ENCODE data around the gene CYBRD1. TPM values are rescaled to one million over a fixed set of nuclear protein-coding genes. Genes with fewer than 3 reads are reported as not detected.

Gene CYBRD1
- total and polyA plus RNA-seq, 2 donors (not counting 1 experiment from before 2014, with no cell fraction given) = 0.27 TPM; not detected in 1

DNA sequence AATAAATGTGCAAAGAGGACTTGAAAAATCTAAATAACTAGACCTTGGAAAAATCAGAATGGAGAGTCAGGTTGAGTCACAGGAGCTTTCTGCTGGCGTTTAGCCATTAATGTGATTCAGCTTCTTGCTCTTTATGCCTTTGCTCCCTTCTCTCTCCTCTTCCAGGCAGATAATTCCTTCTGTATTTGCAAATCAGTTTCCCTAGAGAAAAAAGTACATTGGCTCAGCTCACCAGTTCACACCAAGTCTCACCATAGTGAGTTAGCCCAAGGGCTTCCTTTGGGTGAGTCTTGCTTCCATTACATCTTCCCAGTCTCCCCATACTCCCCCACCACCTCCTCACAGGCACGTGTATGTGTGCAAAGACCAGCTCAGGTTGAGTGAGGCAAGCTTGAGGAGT lies 73.6 kb downstream of the CYBRD1 start:
- ChIA-PET CTCF (interaction anchor here (0.6 to 1.6 kb wide), 6 partner anchors 12 to 868 kb away, joined by 3 to 5 read pairs (median 4); no protein-coding TSS in a partner anchor), POLR2A (no interaction called here)
- no peaks in the 10 kb centered on the region for H4K20me1 ChIP-seq (ENCODE audit: control insufficient read depth, insufficient read depth, low read length, poor library complexity, severe bottlenecking)
- H3K27me3 ChIP-seq (replicated peaks in 1 of 4; ENCODE audit: control extremely low read depth in 1 of 4, control insufficient read depth in 3 of 4, insufficient read depth in 4 of 4, low read length in 3 of 4) = peaks cover 0 to 6% (median 3%) of the 10 kb centered on the region in 4 experiments
- intact Hi-C loops (cut with micrococcal nuclease) = loop anchor here (5.0 to 10.0 kb wide), 2 partner anchors 624 to 1339 kb away; no protein-coding TSS in a partner anchor
- Mint-ChIP-seq H3K27me3 (peaks cover 19% of the 10 kb centered on the region), H3K9me3 (ENCODE audit: insufficient read depth) (no peaks in the 10 kb centered on the region), H3K4me3 (no peak overlapping the region), H3K4me1 (peaks cover 1% of the 10 kb centered on the region), H3K27ac (no peak overlapping the region)
- H3K9me3 ChIP-seq (ENCODE audit: control extremely low read depth in 1 of 3, control insufficient read depth in 2 of 3, insufficient read depth in 1 of 3, low read length in 2 of 3) = peaks cover 0 to 5% (median 0%) of the 10 kb centered on the region in 3 donors
- TF ChIP-seq, protein P1, sequence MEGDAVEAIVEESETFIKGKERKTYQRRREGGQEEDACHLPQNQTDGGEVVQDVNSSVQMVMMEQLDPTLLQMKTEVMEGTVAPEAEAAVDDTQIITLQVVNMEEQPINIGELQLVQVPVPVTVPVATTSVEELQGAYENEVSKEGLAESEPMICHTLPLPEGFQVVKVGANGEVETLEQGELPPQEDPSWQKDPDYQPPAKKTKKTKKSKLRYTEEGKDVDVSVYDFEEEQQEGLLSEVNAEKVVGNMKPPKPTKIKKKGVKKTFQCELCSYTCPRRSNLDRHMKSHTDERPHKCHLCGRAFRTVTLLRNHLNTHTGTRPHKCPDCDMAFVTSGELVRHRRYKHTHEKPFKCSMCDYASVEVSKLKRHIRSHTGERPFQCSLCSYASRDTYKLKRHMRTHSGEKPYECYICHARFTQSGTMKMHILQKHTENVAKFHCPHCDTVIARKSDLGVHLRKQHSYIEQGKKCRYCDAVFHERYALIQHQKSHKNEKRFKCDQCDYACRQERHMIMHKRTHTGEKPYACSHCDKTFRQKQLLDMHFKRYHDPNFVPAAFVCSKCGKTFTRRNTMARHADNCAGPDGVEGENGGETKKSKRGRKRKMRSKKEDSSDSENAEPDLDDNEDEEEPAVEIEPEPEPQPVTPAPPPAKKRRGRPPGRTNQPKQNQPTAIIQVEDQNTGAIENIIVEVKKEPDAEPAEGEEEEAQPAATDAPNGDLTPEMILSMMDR (IDR thresholded peaks at IDR 0.05) = no peak
- no peak for TF ChIP-seq EZH2 (IDR thresholded peaks at IDR 0.05; ENCODE audit: borderline replicate concordance, insufficient read depth, low read depth, low read length, poor library complexity, severe bottlenecking)
- no peaks in the 10 kb centered on the region for H3K79me2 ChIP-seq (ENCODE audit: control insufficient read depth, insufficient read depth, low read length)
- no CpG with 5 or more reads among the region's 2 CpGs for WGBS (ENCODE audit: insufficient coverage)
- no peak overlapping the region for H3K9ac ChIP-seq (ENCODE audit: low read length)
- no peak for ATAC-seq (ENCODE audit: low read depth)
- no peaks in the 10 kb centered on the region for H3K4me1 ChIP-seq (ENCODE audit: control insufficient read depth in 2 of 2, insufficient read depth in 2 of 2, low read length in 2 of 2)
- DNase-seq = no peak
- H3K4me2 ChIP-seq (replicated peaks; ENCODE audit: low read depth, low read length, poor library complexity, severe bottlenecking) = no peak overlapping the region
- no peak overlapping the region for H2AFZ ChIP-seq (ENCODE audit: insufficient read depth, low read depth, low read length, poor library complexity, severe bottlenecking)
- H3K36me3 ChIP-seq (replicated peaks in 1 of 2; ENCODE audit: control extremely low read depth in 1 of 2, control insufficient read depth in 1 of 2, extremely low read depth in 1 of 2, insufficient read depth in 2 of 2, low read length in 1 of 2) = no peaks in the 10 kb centered on the region
- no peak overlapping the region for H3K4me3 ChIP-seq (ENCODE audit: control extremely low read depth in 1 of 5, extremely low read depth in 1 of 5, insufficient read depth in 1 of 5, low read depth in 2 of 5, low read length in 4 of 5)
- H3K27ac ChIP-seq (ENCODE audit: low read length in 2 of 2) = no peak overlapping the region

DNA sequence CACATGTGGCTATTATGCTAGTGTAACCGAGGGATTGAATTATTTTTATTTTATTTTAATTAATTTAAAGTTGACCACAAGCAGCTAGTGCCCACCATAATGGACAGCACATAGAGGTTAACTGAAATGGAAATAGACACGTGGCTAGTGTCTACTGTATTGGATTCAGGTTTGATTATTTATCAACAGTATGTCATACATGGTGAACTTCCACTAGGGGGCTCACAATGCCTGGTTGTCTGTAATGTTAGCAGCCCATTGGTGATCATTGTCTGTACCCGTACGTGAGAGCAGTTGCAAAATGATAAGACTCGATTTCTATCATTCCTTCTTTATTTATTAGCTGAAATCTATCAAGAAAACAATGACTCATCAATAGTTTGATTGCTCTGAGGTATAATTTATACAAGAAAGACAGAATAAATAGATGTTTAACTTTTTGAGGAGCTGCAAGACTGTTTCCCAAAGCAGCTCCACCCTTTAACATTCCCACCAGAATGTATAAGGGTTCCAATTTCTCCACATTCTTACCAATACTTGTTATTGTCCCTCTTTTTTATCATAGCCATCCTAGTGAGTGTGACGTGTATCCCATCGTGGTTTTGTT lies 76.5 kb downstream of the CYBRD1 start:
- H2AFZ ChIP-seq (ENCODE audit: insufficient read depth, low read depth, low read length, poor library complexity, severe bottlenecking) = peak overlapping the region; percentile 20
- no peaks in the 10 kb centered on the region for H3K4me1 ChIP-seq (ENCODE audit: control insufficient read depth in 2 of 2, insufficient read depth in 2 of 2, low read length in 2 of 2)
- no peaks in the 10 kb centered on the region for H3K79me2 ChIP-seq (ENCODE audit: control insufficient read depth, insufficient read depth, low read length)
- Mint-ChIP-seq H3K27me3 (peaks cover 19% of the 10 kb centered on the region), H3K4me1 (peaks cover 1% of the 10 kb centered on the region), H3K9me3 (ENCODE audit: insufficient read depth) (no peaks in the 10 kb centered on the region), H3K27ac (no peak overlapping the region), H3K4me3 (no peak overlapping the region)
- no CpG with 5 or more reads among the region's 7 CpGs for WGBS (ENCODE audit: insufficient coverage)
- no peak for TF ChIP-seq EZH2 (IDR thresholded peaks at IDR 0.05; ENCODE audit: borderline replicate concordance, insufficient read depth, low read depth, low read length, poor library complexity, severe bottlenecking)
- TF ChIP-seq, protein P1 (IDR thresholded peaks at IDR 0.05) = peak; percentile 97
- no peaks in the 10 kb centered on the region for H4K20me1 ChIP-seq (ENCODE audit: control insufficient read depth, insufficient read depth, low read length, poor library complexity, severe bottlenecking)
- intact Hi-C loops (cut with micrococcal nuclease) = loop anchor here (1.0 to 10.0 kb wide), 6 partner anchors 104 to 1336 kb away; no protein-coding TSS in a partner anchor
- ChIA-PET POLR2A (no interaction called here), CTCF (interaction anchor here (0.6 to 3.2 kb wide), 18 partner anchors 9 to 868 kb away, joined by 3 to 11 read pairs (median 4); partner anchors contain the start of genes DLX2 and DYNC1I2)
- H3K27me3 ChIP-seq (replicated peaks in 1 of 4; ENCODE audit: control extremely low read depth in 1 of 4, control insufficient read depth in 3 of 4, insufficient read depth in 4 of 4, low read length in 3 of 4) = peaks cover 0 to 6% (median 1%) of the 10 kb centered on the region in 4 experiments
- no peak overlapping the region for H3K4me3 ChIP-seq (ENCODE audit: control extremely low read depth in 1 of 5, extremely low read depth in 1 of 5, insufficient read depth in 1 of 5, low read depth in 2 of 5, low read length in 4 of 5)
- DNase-seq (peak; percentile 65), ATAC-seq (ENCODE audit: low read depth) (peak; percentile 98)
- peaks cover 0 to 5% (median 0%) of the 10 kb centered on the region in 3 donors for H3K9me3 ChIP-seq (ENCODE audit: control extremely low read depth in 1 of 3, control insufficient read depth in 2 of 3, insufficient read depth in 1 of 3, low read length in 2 of 3)
- H3K4me2 ChIP-seq (replicated peaks; ENCODE audit: low read depth, low read length, poor library complexity, severe bottlenecking) = no peak overlapping the region
- no peak overlapping the region for H3K9ac ChIP-seq (ENCODE audit: low read length)
- no peak overlapping the region for H3K27ac ChIP-seq (ENCODE audit: low read length in 2 of 2)
- no peaks in the 10 kb centered on the region for H3K36me3 ChIP-seq (replicated peaks in 1 of 2; ENCODE audit: control extremely low read depth in 1 of 2, control insufficient read depth in 1 of 2, extremely low read depth in 1 of 2, insufficient read depth in 2 of 2, low read length in 1 of 2)
